HG03280 (cell line): ENCODE results near the gene GPC1.

ENCODE experiments used
- ATAC-seq: cut with Tn5 transposase; IDR thresholded peaks from one replicate; pipeline ENCODE4 v1.9.1; 2021; ENCODE audit warnings: mild to moderate bottlenecking, moderate library complexity; ENCODE audit not compliant: unreplicated experiment

GPC1 gene

DNA sequence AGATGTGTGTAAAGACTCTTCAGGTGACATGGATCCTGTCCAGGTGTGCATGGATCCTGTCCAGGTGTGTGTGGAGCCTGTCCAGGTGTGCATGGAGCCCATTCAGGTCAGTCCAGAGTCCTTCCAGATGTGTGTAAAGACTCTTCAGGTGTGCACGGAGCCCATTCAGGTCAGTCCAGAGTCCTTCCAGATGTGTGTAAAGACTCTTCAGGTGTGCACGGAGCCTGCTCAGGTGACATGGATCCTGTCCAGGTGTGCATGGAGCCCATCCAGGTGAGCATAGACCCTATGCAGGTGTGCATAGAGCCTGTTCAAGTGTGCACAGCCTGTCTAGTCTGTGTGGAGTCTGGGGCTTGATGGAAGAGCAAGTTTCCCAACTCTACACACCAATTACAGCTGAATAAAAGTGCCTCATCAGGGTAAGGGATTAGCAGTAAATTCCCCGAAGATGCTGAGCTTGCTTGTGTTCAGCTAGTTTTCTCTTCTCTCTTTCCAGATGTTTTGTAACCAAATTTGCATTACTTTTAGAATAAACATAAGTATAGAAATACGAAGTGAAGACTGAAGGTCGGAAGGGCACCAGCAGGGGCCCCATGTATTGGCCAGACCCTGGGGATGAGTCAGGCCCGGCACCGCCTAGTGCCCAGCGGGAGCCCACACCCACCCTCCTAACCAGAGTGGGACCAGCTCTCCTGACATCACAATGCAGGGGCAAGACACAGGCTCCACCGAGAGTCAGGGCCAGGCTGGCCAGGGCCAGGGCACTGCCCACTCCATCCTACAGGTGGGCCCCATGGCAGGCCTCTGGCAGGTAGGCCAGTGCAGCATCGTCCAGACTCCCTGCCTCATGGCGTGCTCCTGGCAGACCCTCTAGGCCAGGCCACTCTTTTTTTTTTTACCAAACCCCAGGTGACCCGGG is 38.6 kb upstream of the GPC1 start:
- ATAC-seq, result no peak

DNA sequence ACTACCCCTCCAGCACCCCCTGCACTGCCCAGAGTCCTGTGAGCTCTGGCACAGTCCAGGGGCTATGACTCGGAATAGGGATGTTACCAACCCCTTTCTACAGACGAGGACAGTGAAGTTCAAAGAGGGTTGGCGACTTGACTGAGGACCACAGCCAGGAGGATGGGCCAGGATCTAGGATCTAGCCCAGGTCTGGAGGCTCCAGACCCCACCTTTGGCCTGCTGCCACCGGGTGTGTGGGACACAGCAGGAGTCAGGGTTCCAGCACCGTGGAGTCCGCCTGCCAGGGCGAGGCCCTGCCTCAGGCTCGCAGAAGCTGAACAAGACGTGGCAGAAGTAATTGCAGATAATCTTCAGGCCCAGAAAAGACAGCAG is 37.9 kb upstream of the GPC1 start:
- ATAC-seq, result no peak

DNA sequence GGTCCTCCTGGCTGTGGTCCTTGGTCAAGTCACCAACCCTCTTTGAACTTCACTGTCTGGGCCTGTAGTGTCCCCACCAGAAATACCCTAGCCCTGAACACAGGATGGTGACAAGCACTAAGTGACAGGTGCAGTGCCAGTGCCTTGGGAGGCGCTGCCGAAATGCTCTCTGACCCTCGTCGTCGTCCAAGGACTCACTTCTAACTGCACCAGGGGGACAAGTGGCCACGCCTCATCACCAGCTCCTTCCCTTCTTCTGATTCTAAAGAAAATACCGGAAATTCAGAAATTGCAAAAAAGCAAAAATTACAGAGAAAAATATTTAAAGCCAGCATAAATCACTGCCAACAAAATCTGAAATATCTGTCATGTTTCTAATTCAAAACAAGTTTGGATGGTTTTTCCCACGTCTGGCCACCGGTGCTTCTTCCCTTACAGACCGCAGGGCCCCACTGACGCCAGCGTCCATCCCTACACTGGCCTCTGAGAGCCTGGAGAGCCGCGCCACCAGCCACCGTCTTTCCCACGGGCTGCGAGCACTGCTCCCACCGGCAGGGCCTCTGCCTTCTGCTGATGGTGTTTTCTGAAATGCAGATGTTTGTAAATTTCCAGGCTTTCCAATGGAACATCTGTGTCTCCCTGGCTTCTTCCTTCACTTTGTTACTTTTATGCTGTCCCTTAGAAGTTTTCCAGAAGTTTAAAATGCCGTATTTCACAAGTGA is 37.4 kb upstream of the GPC1 start:
- no peak for ATAC-seq

DNA sequence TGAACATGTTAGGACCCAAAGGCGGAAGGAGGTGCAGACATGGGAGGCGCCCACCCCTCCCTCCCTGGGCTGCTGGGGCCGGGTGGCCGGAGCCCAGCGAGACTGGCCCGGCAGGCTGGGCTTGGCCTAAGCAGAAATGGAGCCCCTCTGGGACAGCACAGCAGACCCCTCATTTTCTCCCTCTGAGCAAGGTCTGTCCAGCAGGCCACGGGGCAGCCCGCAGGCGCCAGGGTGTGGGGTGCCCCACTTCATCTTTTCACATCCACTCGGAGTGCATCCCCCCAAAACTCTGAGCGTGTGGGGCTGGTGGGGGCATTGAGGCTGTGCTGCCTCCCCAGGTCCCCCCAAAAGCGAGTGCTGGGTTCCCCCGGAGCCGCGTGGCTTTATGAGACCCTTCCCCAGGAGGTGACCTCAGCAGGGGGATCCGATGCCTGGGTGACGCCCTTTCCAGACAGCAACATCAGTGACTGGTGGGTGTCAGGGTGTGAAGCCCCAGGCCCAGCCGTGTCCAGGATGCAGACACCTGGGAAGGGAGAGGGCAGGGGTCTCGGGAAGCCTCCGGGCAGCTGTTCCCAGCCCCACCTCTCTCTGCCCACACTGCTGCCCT is 36.7 kb upstream of the GPC1 start:
- ATAC-seq, result no peak

DNA sequence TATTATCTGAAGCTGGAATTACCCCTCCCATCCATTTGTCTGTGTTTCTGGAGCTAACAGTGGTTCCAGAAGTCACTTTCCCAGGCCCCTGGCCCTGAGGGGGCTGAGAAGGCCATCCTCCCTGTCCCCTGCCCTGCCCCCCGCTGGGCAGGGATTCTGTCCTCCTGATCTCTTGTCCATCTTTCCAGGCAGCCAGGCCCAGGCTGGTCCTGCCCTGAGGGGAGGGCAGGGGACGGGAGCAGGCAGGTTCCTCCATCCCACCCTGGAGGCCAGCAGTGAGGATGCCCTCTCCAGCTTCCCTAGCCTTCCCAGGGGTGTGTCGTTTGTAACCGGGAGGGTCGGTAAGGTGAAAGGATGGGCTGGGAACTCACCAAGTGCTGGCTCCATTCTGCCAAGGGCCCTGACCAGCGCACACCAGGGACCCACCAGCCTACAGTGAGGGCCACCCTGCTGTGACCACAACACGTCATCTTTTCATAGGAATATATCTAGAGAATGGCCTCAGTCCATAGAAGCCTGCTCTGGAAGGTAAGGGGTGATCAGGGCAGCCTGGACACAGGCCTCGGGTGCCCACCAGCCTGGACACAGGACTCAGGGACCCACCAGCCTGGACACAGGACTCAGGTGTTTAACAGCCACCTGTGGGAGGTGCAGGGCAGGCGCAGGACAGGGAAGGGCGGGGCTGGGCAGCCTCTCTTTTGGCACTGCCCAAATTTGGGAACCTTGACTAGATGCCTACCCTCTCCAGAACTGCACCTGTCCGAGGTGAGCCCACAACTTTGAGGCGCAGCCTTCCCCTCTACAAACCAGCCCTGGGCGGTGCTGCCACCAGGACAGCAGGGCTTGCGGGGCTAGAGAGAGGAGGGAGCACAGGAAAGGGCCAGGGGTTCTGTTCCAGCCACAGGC is 35.8 kb upstream of the GPC1 start:
- no peak for ATAC-seq

DNA sequence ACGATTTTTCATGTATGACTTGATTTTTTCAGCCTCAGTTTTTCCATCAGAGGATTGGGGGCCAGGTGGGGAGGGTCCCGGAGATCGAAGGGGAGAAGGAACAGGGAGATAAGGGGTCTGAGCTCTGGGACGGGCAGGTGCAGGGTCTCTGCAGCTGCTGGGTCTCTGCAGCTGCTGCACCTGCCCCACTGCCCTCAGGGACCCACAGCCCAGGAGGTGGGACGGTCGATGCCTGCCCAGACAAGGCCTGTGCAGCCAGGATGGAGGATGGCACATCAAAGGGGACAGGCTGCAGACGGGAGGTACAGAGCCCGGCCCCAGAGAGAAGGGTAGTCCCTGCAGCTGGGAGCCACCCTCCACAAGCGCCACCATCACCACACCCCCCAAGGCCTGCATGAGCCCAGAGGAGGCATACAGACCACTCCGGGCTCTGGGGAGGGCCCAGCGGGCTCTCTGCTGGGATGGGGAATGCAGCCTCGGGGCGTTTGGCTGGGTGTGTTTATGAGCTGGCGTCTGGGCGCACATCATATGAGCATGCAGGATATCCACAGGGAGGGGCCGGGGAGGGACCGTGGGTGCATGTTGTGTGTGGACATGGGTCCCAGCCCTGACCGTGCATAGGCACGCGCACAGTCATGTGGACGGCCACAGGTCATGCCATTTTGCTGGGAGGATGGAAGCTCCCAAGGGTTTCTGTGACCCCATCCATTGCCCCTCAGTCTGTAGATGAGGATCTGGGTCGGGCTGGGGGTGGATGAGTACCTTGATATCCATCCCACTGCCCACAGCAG is 34.9 kb upstream of the GPC1 start:
- no peak for ATAC-seq

DNA sequence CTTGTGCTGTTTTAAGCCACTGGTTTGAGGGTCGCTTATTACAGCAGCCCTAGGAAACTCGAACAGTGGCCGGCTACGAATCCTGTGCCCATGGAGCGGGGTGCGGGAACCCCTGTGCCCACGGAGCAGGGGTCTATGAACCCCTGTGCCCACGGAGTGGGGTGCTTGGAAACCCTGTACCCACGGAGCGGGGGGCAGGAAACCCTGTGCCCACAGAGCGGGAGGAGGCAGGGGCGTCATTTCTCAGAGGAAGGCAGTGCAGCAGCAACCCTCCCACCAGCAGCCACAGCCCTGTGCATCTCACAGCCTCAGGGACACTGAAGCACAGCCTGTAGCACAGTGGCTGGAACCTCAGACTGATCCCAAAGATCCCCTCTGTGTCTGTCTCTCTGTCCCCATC is 34.2 kb upstream of the GPC1 start:
- no peak for ATAC-seq

DNA sequence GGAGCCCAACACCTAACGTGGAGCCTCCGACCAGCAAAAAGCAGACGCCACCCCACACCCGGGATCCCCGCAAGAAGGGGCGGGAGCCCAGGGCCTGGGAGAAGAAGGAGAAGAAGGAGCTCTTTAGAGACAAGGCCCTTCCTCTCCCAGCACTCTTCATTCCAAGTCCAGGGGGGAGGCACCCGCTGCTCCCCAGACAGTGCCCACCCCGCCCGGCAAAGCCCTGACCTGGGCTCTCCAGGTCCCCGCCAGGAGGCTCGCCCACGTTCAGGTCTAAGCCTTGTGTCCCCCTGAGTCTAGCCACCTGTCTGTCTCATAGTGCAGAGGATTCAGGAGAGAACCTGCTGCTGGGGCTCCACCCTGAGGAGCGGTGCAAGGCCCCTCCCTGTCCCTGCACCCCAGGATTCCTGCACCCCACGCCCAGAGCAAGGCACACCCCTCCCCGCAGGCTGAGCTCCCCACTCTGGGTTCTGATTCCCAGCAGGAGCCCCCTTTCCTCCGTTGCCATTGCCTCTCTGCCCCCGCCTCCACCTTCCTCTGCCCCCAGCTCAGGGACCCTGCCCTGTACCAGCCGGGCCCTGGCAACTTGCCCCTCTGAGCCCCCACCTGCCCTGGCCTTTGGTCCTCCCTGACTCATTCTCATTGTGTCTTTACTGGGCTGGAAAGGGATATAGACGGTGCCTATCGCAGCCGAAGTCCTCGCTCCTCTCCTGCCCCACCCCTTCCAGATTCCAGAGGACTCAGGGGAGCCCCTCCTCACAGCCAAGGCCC is 33.5 kb upstream of the GPC1 start:
- ATAC-seq, result no peak

DNA sequence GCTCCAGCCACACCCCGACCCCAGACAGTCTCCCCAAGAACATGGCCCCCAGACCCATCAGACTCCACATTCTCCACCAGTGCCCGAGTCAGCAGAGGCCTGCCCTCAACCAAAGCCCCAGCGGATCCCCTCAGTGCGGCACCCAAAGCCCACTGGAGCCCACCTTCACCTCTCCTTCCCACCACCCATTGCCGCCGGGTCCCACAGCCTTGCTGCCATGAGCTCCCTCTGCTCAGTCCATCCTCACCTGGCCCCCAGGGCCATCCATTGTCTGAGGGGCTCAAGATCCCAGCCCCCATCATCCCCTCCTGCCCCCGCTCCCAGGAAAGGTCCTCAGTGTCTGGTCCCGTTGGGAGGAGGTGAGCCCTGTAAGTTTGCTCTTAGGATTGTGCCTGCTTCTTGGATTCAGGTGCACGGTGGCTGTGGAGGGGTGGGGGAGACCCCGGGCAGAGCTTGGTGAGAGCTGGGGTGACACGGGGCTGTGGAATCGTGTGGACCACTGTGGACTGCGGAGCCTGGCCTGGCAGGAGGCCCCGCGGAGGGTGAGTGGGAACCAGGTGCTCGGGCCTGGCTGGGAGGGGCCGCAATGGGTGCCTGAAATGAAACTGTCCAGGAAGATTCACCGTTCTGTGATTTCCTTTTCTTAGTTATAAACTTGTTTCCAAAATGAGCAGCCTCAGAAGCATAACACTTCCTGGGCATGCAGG is 32.7 kb upstream of the GPC1 start:
- no peak for ATAC-seq

DNA sequence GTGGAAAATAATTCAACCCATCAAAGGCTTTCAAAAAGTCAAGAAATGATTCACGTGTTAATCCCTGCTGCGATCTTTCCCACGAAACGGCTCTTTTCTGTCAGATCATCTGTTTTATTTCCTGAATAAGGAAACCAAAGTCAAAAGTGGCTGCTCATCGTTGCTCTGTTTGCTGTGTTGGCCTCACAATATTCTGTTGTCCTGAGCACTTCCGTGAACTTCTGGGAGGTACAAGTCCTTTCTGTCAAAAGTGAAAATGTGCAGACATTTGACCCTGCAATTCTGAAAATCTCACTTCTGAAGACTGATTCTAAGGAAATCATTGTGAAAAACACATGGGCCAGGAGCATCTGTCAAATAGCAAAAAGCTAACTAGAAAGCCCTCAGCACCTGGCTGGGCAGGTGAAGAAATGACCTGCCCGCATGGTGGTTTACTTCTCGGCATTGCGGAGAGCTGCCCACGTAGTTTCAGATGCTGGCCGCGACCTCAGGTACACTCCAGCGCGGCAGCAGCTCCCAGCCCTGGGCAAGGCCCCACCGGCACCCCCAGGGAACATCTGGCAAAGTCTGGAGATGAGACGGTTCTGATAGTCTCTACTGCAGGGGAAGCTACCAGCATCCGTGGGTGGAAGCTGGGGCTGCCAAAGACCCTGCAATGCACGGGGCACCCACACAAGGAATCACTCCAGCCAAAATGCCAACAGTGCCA is 31.9 kb upstream of the GPC1 start:
- ATAC-seq, result no peak

DNA sequence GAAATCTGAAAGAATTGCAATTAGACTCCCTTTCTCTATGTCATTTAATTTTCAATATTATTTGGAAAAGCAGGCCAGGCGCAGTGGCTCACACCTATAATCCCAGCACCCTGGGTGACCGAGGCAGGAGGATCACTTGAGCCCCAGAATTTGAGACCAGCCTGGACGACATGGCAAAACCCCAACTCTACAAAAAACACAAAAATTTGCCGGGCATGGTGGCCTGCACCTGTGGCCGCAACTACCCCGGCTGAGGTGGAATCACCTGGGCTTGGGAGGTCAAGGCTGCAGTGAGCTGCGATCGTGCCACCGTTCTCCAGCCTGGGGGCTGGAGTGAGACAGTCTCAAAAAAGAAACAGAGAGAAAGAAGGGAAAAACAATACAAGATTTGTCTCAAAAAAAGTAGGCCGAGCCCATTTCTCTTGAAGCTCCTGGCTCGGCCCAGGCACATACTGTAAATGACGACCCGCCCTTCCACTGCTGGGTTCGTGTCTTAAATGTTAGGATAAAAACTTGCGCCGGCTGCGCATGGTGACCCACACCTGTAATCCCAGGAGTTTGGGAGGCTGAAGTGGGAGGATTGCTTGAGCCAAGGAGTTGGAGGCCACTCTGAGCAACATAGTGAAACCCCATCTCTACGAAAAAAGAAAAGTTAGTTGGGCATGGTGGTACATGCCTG is 31.1 kb upstream of the GPC1 start:
- no peak for ATAC-seq

DNA sequence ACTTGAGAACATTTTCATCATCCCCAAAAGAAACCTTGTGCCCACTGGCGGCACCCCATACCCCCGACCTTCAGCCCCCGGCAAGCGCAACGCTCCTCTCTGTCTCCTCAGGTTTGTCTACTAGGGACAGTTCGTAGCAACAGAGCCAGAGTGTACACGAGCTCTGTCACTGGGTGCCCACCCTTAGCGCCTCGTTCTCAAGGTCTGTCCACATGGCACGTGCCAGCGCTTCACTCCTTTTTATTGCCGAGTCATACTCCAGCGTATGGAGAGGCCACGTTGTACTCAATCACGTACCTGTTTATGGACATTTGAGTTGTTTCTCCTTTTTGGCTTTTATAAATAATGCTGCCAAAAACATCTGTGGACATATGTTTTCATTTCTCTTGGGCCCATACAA is 30.3 kb upstream of the GPC1 start:
- ATAC-seq, result no peak

DNA sequence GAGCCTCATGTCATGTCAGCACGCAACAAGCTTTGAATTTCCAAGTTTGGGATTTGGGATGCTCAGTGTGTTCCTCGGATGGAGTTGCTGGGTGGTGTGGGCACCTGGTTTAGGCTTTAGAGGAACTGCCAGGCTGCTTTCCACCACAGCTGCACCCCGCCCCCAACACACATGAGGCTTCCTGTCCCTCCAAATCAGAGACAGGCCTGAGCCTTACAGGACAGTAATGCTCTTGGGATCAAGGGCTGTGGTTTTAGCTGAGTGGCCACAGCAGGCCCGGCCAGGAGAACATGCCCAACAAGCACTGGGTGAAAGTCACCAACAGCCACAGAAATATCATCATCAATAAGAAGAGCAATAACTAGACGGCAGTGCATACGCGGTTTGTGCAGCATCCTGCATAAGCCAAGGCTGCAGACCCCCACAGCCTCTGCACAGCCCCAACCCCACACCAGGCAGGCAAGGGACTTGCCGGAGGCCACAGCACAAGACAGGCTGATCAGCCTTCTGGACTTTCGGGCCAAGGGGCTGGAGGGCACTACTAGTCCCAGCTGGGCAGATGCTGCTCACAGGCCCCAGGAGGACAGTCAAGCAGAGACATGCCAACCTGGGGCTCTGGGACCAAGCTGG is 29.7 kb upstream of the GPC1 start:
- no peak for ATAC-seq

DNA sequence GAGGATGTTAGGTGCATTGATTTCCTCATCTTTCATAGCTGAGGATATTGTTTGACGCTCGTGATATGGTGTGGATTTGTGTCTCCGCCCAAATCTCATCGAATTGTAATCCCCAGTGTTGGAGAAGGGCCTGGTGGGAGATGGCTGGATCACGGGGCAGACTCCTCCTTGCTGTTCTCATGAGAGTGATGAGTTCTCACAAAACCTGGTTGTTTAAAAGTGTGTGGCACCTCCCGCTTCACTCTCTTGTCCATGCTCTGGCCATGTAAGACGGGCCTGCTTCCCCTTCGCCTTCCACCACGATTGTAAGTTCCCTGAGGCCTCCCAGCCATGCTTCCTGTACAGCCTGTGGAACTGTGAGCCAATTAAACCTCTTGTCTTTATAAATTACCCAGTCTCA is 28.4 kb upstream of the GPC1 start:
- no peak for ATAC-seq

DNA sequence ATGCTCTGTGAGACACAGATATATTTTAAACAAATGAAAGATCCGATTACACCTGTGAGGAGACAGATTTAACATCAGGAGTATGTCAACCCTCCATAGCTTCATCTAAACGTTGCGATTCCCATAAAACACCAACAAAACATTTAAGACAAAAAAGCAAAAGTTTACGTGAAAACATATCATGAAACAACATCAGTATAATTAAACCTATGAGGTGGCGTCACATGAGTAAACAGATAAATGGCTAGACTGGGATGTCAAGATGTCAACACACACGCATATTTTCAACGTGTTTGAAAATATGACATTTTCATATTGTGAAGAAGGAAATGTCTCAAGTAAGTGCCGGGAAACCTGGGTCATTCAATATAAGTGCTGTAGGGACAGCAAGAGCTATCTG is 25.5 kb upstream of the GPC1 start:
- no peak for ATAC-seq

DNA sequence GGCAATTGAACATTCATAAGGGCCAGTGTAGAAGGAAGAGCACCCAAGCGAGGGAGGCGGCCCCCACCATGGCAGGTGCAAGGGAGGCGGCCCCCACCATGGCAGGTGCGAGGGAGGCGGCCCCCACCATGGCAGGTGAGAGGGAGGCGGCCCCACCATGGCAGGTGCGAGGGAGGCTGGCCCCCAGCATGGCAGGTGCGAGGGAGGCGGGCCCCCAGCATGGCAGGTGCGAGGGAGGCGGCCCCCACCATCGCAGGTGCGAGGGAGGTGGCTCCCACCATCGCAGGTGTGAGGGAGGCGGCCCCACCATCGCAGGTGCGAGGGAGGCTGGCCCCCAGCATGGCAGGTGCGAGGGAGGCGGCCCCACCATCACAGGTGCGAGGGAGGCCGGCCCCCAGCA is 24.7 kb upstream of the GPC1 start:
- ATAC-seq, result no peak
